ENCODE data around the gene CISTR.
"Not testable (repeated sequence)": the region's sequence is repeated elsewhere in the genome, so short reads cannot be mapped to it uniquely, and the experiment has no call there.

The CISTR gene

DNA sequence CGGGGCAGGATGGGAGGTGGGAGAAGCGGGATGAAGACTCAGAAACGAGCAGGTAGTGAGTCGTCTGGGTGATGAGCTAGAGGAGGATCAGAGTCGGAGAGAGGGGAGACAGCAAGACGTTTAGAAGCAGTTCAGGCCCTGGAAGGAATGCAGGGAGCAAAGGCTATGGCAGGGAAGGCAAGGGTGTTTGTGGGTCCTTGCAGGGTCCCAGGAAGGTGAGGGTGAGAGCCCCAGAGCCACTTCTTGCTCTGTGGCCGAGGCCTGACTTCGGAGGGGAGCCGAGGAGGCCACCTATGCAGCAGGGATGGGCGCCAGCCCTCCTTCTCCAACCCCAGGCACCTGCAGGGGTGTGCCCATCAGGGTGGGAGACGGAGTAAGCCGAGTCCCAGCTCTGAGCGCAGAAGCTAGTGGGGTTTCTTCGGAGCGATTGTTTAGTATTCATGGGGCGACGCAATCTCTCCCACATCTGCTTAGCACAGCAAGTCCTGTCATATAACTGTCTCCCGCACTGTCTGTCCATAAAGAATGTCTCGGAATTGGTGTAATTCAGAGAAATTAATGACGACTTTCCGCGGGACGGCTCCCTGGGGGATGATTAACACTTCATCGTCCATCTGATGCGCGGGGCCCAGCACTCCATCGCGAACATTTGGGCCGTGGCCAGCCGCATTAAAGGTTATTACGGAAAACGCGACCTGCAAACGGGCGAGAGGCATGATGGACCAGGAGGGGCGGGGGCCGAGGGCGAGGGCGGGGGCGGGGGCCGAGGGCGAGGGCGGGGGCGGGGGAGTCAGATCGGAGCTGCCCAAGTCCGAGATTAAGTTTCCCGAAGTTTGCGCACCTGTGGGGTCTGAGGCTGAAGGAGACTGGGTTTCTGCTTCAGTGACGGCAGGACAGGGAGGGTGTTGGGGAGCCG lies 12.3 kb downstream of the CISTR start:
- DNase-seq: no peak

DNA sequence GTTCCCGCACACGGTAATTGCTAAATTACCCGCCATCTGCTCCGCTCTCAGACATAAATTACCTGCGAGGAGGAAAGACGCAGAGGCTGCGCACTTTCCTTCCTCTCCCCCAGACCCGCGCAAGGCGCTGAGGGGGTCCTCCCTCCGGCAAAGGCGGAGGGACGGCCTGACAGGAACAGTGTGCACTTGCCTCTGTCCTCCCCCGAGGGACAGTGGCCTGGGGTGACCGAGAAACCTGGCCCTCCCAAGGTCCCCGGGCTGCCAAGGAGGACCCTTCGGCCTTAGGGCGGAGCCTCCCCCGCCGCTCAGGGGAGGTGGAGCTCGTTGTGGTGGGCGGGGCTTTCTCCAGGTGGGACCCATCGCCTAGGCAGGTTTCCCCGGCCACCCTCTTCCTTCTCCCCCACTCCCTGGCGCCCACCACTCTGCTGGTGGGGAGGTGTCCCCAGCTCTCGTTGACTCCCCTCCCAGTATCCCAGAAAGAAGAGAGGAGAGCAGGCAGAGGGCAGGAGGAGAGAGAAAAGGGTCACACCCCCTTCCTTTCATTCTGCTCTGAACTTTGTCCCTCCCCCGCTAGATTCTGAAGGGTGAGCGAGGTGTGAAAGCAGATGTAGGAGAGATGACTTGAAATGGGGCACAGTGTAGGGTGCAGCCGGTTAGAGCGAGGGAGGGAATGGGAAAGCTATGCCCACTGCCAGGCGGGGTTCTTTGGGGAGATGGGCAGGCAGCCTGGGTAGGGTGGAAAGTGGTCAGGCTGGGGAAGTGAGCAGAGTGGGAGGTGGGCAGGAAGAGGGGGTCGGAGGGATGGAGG lies 13.2 kb downstream of the CISTR start:
- DNase-seq: no peak

DNA sequence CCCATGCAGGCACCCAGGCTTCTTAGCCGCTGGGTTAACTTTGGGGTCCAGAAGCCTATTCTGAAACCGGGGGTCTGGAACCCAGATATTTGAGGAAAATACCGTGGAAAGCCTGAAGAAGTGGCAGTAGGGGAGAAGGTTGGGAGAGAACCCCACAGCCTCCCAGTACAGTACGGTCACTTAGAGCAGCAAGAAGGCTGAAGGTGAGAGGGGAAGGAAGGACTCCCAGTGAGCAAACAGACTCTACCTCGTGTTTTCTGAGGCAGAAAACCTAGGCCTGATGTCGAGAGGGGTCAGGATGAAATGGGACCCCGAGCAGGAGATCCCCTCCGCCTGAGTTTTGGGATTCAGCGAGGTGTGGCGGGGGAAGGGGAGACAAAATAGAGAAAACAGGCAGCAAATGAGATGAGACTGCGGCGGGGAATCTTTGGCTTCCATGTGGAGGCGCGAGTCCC lies 13.8 kb downstream of the CISTR start:
- no peak for DNase-seq

DNA sequence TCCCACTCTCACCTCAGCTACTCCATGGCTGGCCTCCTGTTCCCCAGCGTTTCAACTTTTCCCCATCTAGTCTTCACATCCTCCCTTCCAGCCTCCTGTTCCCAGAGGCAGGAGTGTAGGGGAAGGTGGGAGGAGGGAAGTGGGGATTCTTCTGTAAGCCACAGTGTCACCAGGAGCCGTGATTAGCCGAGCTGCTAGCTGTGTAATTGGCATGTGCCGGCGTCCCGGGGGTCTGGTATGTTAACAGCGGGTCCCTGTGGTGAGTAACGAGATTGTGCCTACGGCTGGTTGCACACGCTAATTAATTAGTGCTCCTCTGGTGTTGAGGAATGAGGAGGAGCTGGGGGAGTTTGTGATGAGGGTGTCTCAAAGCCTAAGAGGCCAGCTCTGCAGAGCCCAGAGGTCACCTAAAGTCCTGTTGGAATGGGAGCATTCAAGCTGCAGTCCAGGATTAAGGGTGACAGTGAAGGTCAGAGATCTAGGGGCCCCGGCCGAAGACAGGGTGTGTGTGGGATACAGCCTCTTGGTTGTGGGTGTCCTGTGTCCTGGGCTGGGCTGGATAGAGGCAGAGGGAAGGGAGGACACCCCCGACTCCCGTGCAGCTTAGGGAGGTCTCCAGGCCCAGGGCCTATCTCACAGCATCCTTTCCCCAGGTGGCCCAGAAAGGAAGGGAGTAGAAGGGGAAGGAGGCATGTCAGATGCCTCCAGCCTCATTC lies 14.5 kb downstream of the CISTR start:
- no peak for DNase-seq

DNA sequence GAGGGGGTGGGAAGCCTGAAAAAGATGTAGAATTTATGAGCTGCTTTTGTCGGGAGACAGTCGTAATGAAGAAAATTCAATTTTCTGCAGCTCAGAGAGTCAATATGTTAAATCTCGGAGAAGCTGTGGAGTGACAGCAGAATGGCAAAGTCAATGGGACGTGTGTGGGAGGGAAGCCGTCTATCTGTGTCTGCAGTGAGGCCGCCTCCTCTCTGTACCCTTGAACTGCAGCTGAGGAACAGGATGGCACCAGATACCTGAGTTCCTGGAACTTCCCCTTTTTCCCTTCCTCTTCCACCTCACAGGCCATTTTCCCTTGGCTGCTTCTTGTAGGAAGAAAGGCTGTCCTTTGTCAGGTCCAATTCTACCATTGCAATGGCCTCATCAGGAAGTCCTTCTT lies 15.2 kb downstream of the CISTR start:
- DNase-seq: no peak

DNA sequence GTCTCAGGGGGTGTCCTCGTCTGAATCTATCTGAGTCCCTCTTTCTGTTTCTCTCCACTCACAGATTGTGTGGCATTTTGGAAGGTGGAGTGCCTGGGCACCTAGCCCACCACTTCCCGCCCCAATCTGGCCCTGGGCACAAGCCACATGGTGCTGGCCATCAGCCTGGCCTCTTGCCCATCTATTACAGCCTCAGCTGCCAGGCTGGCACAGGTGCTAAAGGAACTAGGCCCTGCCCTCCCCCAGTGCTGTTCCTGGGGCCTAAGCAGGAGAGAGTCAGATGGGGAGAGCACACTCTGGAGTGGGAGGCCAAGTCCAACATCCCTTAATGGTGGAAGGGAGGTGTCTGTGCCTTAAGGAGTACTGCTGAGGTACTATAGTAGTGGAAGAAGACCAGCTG lies 16.2 kb downstream of the CISTR start:
- no peak for DNase-seq

DNA sequence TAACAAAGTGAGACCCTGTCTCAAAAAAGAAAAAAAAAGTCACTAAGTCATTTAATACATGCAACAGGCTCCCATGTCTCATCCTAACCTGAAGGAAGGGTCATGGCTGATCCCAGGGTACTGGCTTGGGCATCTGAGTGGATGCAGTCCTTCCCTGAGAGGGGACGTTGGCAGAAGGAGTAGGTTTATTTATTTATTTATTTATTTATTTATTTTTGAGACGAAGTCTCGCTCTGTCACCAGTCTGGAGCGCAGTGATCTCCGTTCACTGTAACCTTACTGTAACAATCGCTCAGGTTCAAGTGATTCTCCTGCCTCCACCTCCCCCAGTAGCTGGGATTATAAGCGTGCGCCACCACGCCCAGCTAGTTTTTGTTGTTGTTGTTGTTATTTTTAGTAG lies 17.4 kb downstream of the CISTR start:
- DNase-seq: no peak

DNA sequence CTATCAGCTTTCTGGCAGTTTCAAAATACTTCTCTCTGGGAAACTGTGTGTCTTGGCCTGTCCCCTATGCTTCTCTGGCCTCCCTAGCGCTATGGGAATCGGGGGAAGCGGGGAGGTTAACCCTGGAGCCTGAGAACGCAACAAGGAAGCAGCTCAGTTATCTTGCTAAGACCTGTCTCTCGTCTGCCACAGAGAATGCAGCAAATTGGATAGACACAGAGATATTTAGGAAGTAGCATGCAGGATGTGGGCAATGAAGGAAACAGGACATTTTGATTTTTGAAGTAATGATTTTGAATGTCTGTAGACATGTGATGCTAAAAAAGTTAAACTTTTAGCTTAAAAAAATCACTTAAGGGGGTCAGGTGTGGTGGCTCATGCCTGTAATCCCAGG lies 18.0 kb downstream of the CISTR start:
- DNase-seq: no peak

DNA sequence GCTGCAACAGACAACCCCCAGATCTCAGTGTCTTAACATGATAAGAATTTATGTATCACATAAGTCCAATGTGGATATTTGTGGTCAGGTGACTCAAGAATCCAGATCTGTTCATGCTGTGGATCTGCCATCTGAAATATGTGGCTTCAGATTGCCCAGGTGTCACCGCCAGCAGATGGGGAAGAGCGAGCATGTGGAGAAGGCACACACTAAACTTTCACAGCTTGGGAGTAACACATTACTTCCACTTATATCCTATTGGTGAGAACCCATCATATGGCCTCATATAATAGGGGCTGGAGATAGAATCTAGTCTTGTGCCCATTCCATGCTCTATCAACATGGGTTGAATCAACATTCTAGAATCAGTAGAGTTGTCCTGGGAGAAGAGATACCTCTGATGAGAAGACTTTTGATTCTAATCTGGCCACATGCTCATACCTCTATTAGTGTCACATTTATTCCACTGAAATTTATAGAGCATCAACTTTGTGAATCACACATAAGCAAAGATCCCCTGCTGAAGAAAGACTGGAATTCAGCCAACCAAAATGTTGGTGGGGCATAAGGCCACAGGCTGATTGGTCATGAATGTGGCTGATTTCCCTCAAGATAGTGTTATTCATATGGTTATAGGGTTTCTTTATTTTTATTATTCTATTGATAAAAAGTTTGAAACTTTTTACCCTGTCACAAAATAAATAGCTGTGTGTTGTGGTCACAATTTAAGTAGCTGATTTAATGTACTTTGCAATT lies 18.6 kb downstream of the CISTR start:
- no peak for DNase-seq

DNA sequence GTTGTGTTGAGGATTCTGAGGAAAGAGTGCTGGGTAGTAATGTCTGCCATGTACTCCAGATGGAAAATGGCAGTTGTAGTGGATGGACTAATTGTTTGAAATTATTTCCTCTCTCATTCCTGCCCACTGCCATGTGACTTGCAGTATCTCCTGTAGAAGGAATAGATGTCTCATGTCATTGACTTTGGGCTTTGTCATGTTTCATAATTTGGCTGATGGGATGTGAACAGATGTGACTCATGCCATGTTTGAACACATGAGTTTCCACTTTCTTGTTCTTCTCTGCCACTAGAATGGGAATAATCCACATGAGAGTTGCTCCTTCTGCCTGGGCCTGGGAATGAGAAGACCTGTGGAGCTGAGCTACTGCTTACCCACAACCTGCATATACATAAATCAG lies 22.1 kb downstream of the CISTR start:
- DNase-seq: no peak

DNA sequence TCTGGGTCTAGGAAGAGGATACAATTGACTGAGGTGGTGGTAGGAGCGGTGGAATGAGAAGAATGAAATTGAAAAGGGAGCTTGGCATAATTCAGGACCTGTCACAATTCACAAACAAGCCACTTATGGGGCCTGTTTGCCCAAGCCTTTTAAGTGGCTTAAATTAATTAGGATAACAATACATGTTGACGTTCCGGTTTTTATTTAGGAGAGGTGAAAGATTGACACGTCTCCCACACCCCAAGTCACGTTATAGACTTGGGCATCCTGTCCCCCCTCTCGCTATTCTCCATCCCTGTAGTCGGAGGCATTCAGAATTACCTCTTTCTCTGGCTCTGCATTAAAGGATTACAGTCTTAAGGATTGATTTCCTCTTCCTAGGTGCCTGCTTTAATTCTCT lies 23.6 kb downstream of the CISTR start:
- DNase-seq: no peak

DNA sequence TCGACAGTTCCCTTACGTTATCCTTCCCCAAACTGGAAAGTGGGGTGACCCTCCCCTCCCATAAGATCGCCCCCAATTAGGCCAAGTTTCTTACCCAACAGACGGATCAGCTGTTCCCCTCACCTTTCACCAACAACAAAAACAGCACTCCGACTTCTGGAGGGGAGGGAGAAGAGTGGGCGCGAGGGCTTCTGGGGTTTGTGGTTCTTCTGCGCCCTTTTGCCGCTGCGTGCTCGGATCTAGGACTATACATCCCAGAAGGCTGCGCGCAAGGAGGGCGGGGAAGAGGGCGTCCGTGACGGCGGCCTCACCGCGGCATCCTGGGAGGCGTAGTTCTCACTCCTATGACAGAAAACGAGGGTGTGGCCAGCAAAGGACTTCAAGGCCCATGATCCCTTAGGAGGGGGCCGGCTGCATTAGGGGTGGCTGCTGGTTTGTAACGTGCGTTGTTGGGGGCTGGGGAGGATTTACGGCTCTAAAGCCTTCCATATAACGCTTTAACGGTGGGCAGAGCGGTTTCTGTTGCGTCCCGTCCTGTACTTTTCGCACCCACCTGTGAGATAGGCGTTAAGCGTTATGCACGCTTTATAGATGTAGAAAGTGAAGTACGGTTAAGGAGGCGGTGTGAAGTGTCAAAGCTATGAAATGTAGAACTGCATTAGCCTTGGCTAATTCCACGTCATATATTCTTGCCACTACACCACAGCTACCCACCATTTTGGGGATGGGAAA lies 24.3 kb downstream of the CISTR start, which contains the start of gene CALCOCO1:
Gene CALCOCO1 (minus strand): TSS at position 143 of the 732 bp plus-strand sequence. CDS start 2,210 bp downstream, outside the sequence.
- peak; percentile 97 for DNase-seq

DNA sequence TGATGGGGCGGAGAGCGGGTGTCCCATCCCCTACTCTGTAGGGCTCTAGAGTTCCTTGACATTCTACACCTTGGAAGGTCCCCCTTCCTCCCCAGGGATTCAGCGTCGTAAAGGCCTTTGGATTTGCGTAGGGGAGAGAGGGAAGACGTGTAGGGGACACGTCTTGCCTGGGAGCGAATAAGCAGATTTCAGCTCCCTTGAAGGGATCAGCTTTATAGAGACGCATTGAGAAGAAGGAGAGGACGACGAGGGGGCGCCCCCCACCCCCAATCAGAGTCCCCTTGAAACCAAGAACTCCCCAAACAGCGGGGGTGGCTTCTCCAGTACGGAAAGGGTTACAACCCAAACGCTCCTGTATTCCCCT lies 24.9 kb downstream of the CISTR start:
- DNase-seq: no peak

DNA sequence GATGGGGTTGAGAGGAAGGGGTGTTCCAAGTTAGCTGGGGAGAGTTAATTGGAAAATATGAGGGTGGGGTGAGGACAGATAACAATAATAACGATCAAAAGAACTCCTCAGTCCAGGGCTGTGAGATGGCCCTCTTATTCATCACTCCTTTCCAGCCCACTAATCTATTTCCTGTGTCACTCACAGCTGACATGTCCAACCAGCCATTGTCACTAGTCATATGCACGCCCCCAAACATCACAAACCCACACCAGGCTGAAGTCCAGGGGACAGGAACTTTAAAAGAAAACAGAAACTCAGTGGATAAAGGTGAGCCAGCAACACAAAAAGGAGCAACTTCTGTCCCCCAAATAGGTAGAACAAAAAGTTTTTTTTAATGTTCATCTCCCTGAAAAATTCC lies 25.4 kb downstream of the CISTR start:
- no peak for DNase-seq

DNA sequence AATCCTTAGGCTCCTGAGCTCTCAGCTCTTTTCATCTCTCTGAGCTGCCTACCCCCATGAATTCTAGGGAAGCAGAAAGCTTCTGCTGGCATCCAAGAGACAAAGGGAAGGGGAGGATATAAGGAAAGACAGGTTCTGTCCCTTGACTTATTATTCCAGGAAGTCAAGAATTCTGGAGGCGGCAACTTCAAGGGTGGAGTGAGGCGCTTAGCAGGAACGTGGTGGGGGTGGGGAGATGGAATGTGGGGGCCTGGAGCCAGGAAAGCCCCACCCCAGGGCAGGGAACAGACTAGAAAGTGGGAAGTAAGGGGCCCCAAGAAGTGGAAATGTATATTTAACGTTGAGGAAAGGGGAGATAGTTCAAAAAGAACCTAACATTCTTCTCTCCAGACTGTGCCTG lies 26.0 kb downstream of the CISTR start:
- DNase-seq: no peak

DNA sequence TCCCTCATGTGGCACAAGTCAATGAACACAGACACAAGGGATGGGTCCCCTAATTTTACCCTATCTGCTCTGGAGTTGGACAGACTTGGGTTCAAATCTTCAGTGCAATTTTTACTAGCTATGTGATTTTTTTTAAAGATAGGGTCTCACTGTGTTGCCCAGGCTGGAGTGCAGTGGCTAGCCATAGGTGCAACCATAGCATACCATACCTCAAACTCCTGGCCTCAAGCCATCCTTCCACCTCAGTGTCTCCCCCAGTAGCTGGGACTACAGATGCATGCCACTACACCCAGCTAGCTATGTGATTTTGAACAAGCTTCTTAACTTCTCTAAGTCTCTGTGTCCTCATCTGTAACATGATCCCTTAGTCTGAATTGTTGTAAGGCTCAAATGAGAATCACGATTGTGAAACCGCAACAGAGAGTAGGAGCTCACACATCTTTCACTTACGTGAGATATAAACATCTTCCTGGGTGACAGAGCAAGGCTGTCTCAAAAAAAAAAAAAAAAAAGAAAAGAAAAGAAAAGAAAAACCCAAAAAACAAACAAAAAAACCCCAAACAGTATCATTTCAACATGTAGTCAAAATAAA lies 29.2 kb downstream of the CISTR start:
- no peak for DNase-seq

DNA sequence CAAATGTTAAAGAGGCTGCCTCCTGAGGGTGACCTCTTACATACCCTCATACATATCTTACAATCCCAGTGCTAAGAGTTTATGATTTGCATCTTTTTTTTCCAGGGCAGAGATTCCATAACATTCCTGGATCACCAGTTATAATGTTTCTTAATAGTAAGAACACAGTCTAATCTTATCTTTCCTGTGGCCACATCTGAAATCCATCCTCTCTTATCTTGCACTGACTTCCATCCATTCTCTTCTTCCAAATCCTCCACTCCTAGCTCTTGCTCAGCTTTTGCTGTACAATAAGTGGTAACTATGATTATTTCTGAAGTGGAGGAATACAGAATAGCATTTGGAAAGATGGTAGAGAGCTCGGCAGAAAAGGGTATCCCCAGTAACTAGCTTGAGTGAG lies 30.8 kb downstream of the CISTR start:
- DNase-seq: no peak

DNA sequence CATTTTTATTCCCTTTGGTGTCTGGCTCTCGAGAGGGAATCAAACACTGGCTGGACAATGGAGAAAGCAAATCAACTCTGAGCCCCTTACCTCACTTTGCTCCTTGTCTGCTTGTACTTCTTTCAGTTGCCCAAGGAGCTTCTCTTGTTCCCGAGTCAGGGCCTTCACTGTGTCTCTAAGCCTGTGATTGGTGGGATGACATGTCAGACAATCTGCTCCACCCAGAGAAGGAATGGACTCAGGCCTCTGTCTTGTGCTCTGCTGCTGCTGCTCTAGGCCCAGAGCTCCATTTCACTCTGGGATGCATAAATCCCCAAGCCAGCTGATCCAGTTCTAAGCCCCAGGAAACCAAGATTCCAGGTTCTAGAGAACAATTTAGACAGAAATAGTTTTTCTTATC lies 32.1 kb downstream of the CISTR start:
- DNase-seq: no peak

DNA sequence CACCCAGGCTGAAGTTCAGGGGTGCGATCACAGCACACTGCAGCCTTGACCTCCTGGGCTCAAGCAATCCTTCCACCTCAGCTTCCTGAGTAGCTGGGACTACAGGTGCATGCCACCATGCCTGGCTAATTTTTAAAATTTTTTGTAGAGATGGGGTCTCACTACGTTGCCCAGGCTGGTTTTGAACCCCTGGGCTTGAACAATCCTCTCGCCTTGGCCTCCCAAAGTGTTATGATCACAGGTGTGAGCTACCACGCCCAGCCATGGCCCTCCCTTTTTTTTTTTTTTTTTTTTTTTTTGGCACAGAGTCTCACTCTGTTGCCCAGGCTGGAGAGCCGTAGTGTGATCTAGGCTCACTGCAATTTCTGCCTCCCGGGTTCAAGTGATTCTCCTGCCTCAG lies 33.2 kb downstream of the CISTR start:
- not testable (repeated sequence) for DNase-seq

DNA sequence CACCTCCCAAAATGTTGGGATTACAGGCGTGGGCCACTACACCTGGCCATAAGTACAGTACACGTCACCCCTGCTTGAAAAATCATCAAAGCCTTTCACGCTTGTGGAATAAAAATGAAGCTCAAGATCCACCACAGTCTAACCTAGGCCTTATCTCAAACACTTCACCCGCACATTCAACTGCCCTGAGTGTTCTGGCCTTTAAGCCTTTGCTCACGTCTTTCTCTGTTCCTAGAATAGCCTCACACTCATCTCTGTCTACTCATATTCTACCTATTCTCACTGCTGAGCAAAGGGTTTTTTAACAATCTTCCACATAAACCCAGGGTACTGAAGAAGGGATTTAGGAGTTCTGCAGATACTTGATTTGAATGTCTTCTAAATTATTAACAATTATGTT lies 34.5 kb downstream of the CISTR start:
- no peak for DNase-seq

DNA sequence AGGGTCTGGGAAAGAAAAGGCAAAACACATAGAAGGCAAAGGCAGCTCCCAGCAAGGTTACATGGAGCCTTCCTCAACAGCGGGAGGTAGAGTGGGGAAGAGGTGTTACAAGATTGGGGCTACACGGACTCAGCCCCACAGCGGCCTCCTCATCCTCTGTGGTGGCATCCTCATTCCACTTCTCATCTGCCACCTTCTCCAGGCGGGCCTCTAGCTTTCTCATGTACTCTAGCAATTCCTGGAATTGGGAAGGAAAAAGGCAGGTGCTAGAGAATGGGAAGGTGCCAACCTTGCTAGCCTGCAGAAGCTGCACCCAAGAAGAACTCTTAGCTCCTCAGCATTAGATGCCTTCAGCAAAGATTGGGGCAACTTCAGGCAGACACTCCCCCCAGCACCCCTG lies 37.8 kb downstream of the CISTR start:
- no peak for DNase-seq

DNA sequence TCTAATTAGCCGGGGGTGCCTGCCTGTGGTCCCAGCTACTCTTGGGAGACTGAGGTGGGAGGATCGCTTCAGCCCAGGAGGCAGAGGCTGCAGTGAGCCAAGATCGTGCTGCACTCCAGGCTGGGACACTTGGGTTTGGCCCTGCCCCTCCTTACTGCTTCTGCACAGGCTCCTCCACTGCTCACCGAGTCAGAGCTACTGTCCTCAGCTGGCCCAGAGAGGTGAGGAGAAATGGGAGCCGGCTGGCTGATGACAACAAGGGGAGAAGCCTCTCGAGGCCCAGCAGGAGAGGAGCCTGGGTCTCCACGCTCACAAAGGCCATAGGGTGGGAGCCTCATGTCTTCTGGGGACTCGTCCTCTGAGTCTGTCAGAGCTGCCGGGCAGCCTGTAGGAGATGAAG lies 38.3 kb downstream of the CISTR start:
- no peak for DNase-seq
